GM19023 (cell line): ENCODE data around the gene LRMDA.

Source experiments
- ATAC-seq: cut with Tn5 transposase; IDR thresholded peaks from one replicate; pipeline ENCODE4 v1.9.1; 2021; ENCODE audit warnings: mild to moderate bottlenecking, moderate library complexity; ENCODE audit not compliant: unreplicated experiment

LRMDA gene

GRCh38 chr10:75633568-75633967 lies 202.1 kb downstream of the LRMDA start:
- ATAC-seq: no peak

- ATAC-seq: no peak
Measured at GRCh38 chr10:75634947-75635346, 203.5 kb downstream of the LRMDA start.

- no peak for ATAC-seq
Measured at GRCh38 chr10:75638752-75639151, 207.3 kb downstream of the LRMDA start.

- ATAC-seq: no peak
Measured at GRCh38 chr10:75639736-75640135, 208.3 kb downstream of the LRMDA start.

GRCh38 chr10:75640381-75640780 lies 209.0 kb downstream of the LRMDA start:
- ATAC-seq: no peak

GRCh38 chr10:75640803-75641202 lies 209.4 kb downstream of the LRMDA start:
- ATAC-seq: no peak

- ATAC-seq: no peak
Measured at GRCh38 chr10:75643405-75643804, 212.0 kb downstream of the LRMDA start.

- ATAC-seq: no peak
Measured at GRCh38 chr10:75643944-75644692, 212.7 kb downstream of the LRMDA start.

GRCh38 chr10:75645704-75646103 lies 214.3 kb downstream of the LRMDA start:
- no peak for ATAC-seq

GRCh38 chr10:75646218-75646915 lies 214.9 kb downstream of the LRMDA start:
- ATAC-seq: no peak

GRCh38 chr10:75646916-75647315 lies 215.5 kb downstream of the LRMDA start:
- ATAC-seq: no peak

- no peak for ATAC-seq
Measured at GRCh38 chr10:75647675-75648074, 216.3 kb downstream of the LRMDA start.

- no peak for ATAC-seq
Measured at GRCh38 chr10:75648351-75648750, 216.9 kb downstream of the LRMDA start.

GRCh38 chr10:75648854-75649253 lies 217.4 kb downstream of the LRMDA start:
- ATAC-seq: no peak

- ATAC-seq: no peak
Measured at GRCh38 chr10:75649466-75649865, 218.0 kb downstream of the LRMDA start.

- ATAC-seq: no peak
Measured at GRCh38 chr10:75650648-75651047, 219.2 kb downstream of the LRMDA start.

GRCh38 chr10:75651417-75651816 lies 220.0 kb downstream of the LRMDA start:
- no peak for ATAC-seq

GRCh38 chr10:75652146-75652740 lies 220.8 kb downstream of the LRMDA start:
- no peak for ATAC-seq

GRCh38 chr10:75653761-75654160 lies 222.3 kb downstream of the LRMDA start:
- ATAC-seq: no peak

- ATAC-seq: no peak
Measured at GRCh38 chr10:75654171-75654771, 222.8 kb downstream of the LRMDA start.

GRCh38 chr10:75654772-75655171 lies 223.3 kb downstream of the LRMDA start:
- ATAC-seq: no peak
